Measurements from ENCODE around the gene AHRR.

The AHRR gene

GRCh38 chr5:374631-375335 is 53.3 kb downstream of the AHRR start:
- TF ChIP-seq CTCF (IDR thresholded peaks at IDR 0.05; ENCODE audit: low read depth, low read length), result no peak
- H3K4me3 ChIP-seq (ENCODE audit: low read depth, low read length), result no peak overlapping the region
- in situ Hi-C loops (cut with HindIII; ENCODE audit: low sequenced_read_pairs), result no loop called here
- DNase-seq (ENCODE audit: low read depth, low spot score), result no peak

- no peak overlapping the region for H3K4me3 ChIP-seq (ENCODE audit: low read depth, low read length)
- no peak for DNase-seq (ENCODE audit: low read depth, low spot score)
- in situ Hi-C loops (cut with HindIII; ENCODE audit: low sequenced_read_pairs), result no loop called here
- no peak for TF ChIP-seq CTCF (IDR thresholded peaks at IDR 0.05; ENCODE audit: low read depth, low read length)
Observed at GRCh38 chr5:375336-375920, 53.9 kb downstream of the AHRR start.

GRCh38 chr5:375921-376798 is 54.6 kb downstream of the AHRR start:
- DNase-seq (ENCODE audit: low read depth, low spot score), result no peak
- TF ChIP-seq CTCF (IDR thresholded peaks at IDR 0.05; ENCODE audit: low read depth, low read length), result no peak
- in situ Hi-C loops (cut with HindIII; ENCODE audit: low sequenced_read_pairs), result no loop called here
- H3K4me3 ChIP-seq (ENCODE audit: low read depth, low read length), result no peak overlapping the region

GRCh38 chr5:376799-377325 is 55.3 kb downstream of the AHRR start:
- TF ChIP-seq CTCF (IDR thresholded peaks at IDR 0.05; ENCODE audit: low read depth, low read length), result no peak
- H3K4me3 ChIP-seq (ENCODE audit: low read depth, low read length), result no peak overlapping the region
- in situ Hi-C loops (cut with HindIII; ENCODE audit: low sequenced_read_pairs), result no loop called here
- DNase-seq (ENCODE audit: low read depth, low spot score), result no peak

- DNase-seq (ENCODE audit: low read depth, low spot score), result no peak
Observed at GRCh38 chr5:377326-377981, 55.9 kb downstream of the AHRR start.

More at GRCh38 chr5:377326-377981, 55.9 kb downstream of the AHRR start:
- in situ Hi-C loops (cut with HindIII; ENCODE audit: low sequenced_read_pairs), result no loop called here
- H3K4me3 ChIP-seq (ENCODE audit: low read depth, low read length), result no peak overlapping the region
- no peak for TF ChIP-seq CTCF (IDR thresholded peaks at IDR 0.05; ENCODE audit: low read depth, low read length)

Data from astrocyte of the spinal cord (primary cell).